Measurements from ENCODE around the gene TMEM50A.
"Not testable (repeated sequence)": the region's sequence is repeated elsewhere in the genome, so short reads cannot be mapped to it uniquely, and the experiment has no call there.

The TMEM50A gene

GRCh38 chr1:25389721-25390120, 51.6 kb downstream of the TMEM50A start:
- not testable (repeated sequence) for DNase-seq

- no peak for DNase-seq
These were observed 54.7 kb downstream of the TMEM50A start for GRCh38 chr1:25392841-25393240.

- not testable (repeated sequence) for DNase-seq
These were observed 59.4 kb downstream of the TMEM50A start for GRCh38 chr1:25397549-25397948.

DNA sequence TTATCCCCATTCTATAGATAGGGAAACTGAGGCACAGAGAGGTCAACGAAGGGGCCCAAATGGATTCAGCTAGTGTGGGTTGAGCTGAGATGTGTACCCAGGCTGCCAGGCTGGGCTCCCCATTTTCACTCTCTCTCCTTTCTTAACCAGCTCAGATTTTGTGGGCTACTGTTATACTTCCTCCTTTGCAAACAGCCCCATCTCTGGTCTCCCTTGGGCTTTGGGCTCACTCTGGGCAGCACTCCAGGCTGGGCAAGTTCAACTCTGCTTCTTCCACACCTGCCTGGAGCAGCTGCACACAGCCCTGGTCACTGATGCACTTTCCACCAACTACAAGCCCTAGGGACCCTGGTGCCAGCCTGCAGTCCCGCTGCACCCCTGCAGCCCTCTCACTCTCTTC, 59.9 kb downstream of the TMEM50A start:
- DNase-seq, result not testable (repeated sequence)

GRCh38 chr1:25402947-25403803, 65.0 kb downstream of the TMEM50A start:
- DNase-seq, result not testable (repeated sequence)

DNA sequence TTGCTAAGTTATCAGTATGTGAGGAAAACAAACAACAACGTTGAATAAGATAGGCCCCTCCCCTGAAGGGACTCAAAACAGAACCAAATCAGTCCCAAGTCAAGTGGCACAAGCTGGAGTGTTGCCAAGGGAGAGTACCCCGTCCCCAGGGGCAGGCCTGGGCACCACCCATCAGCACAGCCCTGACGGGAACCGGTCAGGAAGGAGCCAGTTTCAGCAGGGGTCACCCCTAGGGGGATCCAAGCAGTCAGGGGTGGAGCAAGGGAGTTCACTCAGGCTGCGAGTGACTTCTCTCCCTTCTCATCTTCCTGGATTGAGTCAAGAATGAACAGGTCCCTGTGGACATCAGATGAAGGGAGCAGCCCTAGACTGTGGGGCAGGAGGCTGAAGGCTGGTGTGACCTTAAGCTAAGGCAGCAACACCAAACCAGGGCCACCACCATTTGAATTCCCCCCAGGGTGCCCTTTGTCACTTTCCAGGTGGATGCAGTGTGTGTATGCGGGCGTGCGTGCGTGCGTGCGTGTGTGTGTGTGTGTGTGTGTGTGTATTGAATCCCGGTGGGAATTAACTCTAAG, 67.7 kb downstream of the TMEM50A start:
- not testable (repeated sequence) for DNase-seq

- DNase-seq, result not testable (repeated sequence)
These were observed 71.7 kb downstream of the TMEM50A start for GRCh38 chr1:25409641-25410427.

Measured in NCI-H1092 (cell line).